NCI-H226 (cell line): ENCODE data around the gene TMEM229B.

Experiments
- DNase-seq: peaks from one replicate; pipeline ENCODE4 v3.0.0-alpha.2; 2015

Gene TMEM229B

GRCh38 chr14:67487937-67488893 lies at the start of gene TMEM229B:
TMEM229B (minus strand) TSS chr14:67488721; CDS start chr14:67473923, 14,798 bp downstream.
- no peak for DNase-seq

DNA sequence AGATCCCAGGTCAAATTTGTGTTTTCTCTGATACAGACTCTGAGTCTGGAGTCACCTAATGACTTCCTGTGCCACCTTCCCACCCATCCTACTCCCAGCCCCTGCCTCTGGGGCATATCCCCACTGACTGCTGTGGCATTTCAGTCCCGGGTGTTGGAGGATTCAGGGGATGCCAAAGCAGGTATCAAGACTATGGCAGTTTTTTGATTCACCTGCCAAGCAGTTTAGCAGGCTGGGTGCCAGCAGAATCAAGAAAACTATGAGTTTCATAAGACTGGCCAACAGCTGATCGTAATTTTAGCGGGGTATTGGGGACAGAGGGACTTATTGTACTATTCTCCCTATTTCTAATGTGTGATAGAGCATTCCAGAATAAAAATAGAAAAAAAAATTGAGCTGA lies 49.2 kb upstream of the TMEM229B start:
- no peak for DNase-seq

DNA sequence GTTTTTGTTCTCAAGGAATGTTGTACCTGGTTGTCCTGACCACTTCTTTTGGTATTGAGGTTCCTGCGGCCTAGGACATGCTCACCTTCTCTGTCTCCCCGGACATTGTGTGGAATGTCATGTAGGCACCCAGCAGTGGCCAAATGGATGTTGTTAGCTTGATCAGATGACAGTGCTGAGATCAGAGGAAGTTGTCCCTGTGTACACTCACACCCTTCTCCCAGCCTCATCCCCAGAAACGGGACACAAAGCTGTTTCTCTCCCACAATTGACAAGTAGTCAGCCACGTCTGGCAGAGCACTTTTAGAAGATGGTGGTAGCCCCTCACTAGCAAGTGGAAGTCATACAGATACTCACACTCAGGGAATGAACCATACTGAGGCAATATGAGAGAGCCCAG lies 47.6 kb upstream of the TMEM229B start:
- DNase-seq: no peak

GRCh38 chr14:67533754-67534085 lies 45.2 kb upstream of the TMEM229B start:
- no peak for DNase-seq

GRCh38 chr14:67532998-67533753 lies 44.7 kb upstream of the TMEM229B start, which contains the start of gene PLEKHH1:
PLEKHH1 (plus strand) TSS chr14:67533290; CDS start chr14:67541868, 8,578 bp downstream.
- DNase-seq: peak; percentile 91

- DNase-seq: no peak
These were observed 44.1 kb upstream of the TMEM229B start for GRCh38 chr14:67532606-67532997.

GRCh38 chr14:67529947-67530935 lies 41.7 kb upstream of the TMEM229B start:
- no peak for DNase-seq

DNA sequence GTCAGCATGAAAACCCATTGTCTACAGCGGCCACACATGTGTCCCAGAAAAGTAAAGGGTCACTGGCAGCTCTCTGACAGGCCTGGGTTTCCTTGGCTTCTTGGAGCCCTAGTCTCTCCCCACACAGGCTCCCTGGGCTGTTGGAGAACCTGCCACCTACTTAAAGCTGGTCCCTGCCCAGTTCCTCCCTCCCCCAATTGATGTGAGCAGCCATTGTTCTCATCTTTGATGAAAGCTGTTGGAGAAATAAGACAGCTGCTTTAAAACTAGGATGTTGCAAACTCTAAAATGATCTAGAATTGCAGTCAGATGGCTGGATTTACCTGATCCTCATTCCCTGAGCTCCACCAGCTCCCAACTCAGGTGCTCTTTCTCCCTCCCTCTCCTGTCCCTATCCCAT lies 39.8 kb upstream of the TMEM229B start:
- no peak for DNase-seq

- DNase-seq: no peak
These were observed 39.2 kb upstream of the TMEM229B start for GRCh38 chr14:67527756-67528155.

GRCh38 chr14:67526676-67527459 lies 38.3 kb upstream of the TMEM229B start:
- peak; percentile 26 for DNase-seq

- DNase-seq: no peak
These were observed 37.7 kb upstream of the TMEM229B start for GRCh38 chr14:67526181-67526580.

GRCh38 chr14:67525389-67525788 lies 36.9 kb upstream of the TMEM229B start:
- no peak for DNase-seq

- no peak for DNase-seq
These were observed 36.1 kb upstream of the TMEM229B start for GRCh38 chr14:67524634-67524963.

- no peak for DNase-seq
These were observed 35.5 kb upstream of the TMEM229B start for GRCh38 chr14:67523764-67524633.

- DNase-seq: no peak
These were observed 33.7 kb upstream of the TMEM229B start for GRCh38 chr14:67522270-67522669.

DNA sequence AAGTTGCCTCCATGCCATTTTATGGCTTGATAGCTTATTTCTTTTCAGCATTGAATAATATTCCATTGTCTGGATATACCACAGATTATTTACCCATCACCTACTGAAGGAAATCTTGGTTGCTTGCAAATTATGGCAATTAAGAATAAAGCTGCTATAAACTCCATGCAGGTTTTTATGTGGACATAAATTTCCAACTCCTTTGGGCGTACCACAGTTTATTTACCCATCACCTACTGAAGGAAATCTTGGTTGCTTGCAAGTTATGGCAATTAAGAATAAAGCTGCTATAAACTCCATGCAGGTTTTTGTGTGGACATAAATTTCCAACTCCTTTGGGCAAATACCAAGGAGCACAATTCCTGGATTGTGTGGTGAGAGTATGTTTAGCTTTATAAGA lies 32.0 kb upstream of the TMEM229B start:
- DNase-seq: no peak

- no peak for DNase-seq
These were observed 30.9 kb upstream of the TMEM229B start for GRCh38 chr14:67519406-67519805.

DNA sequence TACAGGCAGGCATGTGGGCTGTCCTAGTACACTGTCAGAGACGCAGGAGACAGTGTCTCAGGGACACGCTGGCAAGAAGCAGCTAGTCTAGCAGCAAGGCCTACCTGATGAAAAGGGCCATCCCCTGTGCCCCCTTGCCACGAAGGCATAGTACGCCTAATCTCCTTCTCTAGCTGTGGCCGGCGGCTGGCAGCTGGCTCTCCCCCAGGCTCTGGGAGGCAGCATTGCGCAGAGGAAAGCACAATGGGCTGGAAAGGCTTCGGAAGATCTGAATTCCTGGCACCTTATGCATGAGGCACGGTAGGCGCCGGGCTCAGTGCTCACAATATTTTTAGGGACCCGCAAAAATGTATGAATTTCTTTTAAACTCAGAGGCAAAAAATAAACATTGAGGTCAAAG lies 28.6 kb upstream of the TMEM229B start:
- DNase-seq: no peak

DNA sequence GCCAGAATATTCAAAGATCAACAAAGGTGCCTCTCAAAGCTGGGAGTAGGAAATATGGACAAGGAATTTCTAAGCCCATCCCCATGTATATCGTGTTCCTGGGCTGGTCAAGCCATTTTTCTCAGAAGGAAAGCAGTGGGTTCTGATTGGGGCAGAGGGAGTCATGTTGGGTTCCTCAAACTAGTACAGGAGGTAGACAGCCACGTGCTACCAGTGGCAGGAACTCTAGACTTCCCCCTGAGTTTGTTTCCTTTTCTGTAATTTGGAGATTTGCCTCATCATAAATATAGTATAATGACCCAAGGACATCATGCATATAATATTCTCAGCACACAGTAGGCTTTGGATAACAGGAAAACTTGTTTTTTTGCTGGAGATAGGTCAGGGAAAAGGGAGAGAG lies 28.2 kb upstream of the TMEM229B start:
- DNase-seq: no peak

- DNase-seq: no peak
These were observed 27.0 kb upstream of the TMEM229B start for GRCh38 chr14:67515386-67516079.
